Neural cell (in vitro differentiated cells): ENCODE results near the gene FGD6. TPM values are rescaled to one million over a fixed set of nuclear protein-coding genes. Genes with fewer than 3 reads are reported as not detected.
"Not testable (repeated sequence)": the region's sequence is repeated elsewhere in the genome, so short reads cannot be mapped to it uniquely, and the experiment has no call there.

Experiments
- H2AFZ ChIP-seq: fragments of 200-600, 300-800 bp; sonication (generic), shearing (Covaris generic); 2 replicates; pipeline ENCODE4 v1.6.0; 2014; ENCODE audit warnings: low read depth, mild to moderate bottlenecking, antibody characterized with exemption, low read length, moderate library complexity
- H3F3A ChIP-seq: fragments of 200-600 bp; shearing (Covaris generic); 2 replicates; pipeline ENCODE4 v1.6.1; 2016; ENCODE audit warnings: mild to moderate bottlenecking, moderate library complexity, mixed read lengths, antibody characterized with exemption, low read length; ENCODE audit not compliant: insufficient read depth, poor library complexity, severe bottlenecking
- H3K27ac ChIP-seq: fragments of 200-600, 300-800 bp; sonication (generic), shearing (Covaris generic); 2 replicates; pipeline ENCODE4 v1.5.1; 2014; ENCODE audit warnings: mild to moderate bottlenecking, low read length, moderate library complexity
- H3K27me3 ChIP-seq: fragments of 300-800, 200-600 bp; sonication (generic), shearing (Covaris generic); 2 replicates; pipeline ENCODE4 v1.6.0; 2014; ENCODE audit warnings: mild to moderate bottlenecking, low read depth, low read length, moderate library complexity; ENCODE audit not compliant: insufficient read depth
- H3K36me3 ChIP-seq: fragments of 300-800, 200-600 bp; sonication (generic), shearing (Covaris generic); 2 replicates; pipeline ENCODE4 v1.5.1; 2014; ENCODE audit warnings: mild to moderate bottlenecking, antibody characterized with exemption, low read length, moderate library complexity; ENCODE audit not compliant: insufficient read depth
- H3K4me2 ChIP-seq: fragments of 300-800, 200-600 bp; sonication (generic), shearing (Covaris generic); 2 replicates; pipeline ENCODE4 v1.6.0; 2014; ENCODE audit warnings: mild to moderate bottlenecking, low read length
- H3K4me3 ChIP-seq: fragments of 300-800, 200-600 bp; sonication (generic), shearing (Covaris generic); 2 replicates; pipeline ENCODE4 v1.5.1; 2014; ENCODE audit warnings: mild to moderate bottlenecking, low read length, moderate library complexity
- H3K79me2 ChIP-seq: fragments of 200-600 bp; shearing (Covaris generic); replicated peaks from 2 replicates; pipeline ENCODE4 v1.6.0; 2014; ENCODE audit warnings: mild to moderate bottlenecking, low read length, moderate library complexity; ENCODE audit not compliant: insufficient read depth
- H3K9ac ChIP-seq: fragments of 300-800, 200-600 bp; sonication (generic), shearing (Covaris generic); 2 replicates; pipeline ENCODE4 v1.6.1; 2016; ENCODE audit warnings: mild to moderate bottlenecking, low read length, mixed read lengths
- H3K9me2 ChIP-seq: fragments of 200-600 bp; shearing (Covaris generic); 2 replicates; pipeline ENCODE4 v1.6.1; 2016; ENCODE audit warnings: mild to moderate bottlenecking, low read length, mixed read lengths; ENCODE audit not compliant: insufficient read depth
- H3K9me3 ChIP-seq: fragments of 200-600, 300-800 bp; sonication (generic), shearing (Covaris generic); 2 replicates; pipeline ENCODE4 v1.6.1; 2016; ENCODE audit warnings: mild to moderate bottlenecking, mixed run types, low read length, moderate library complexity, mixed read lengths
- H4K20me1 ChIP-seq: fragments of 200-600 bp; shearing (Covaris generic); 2 replicates; pipeline ENCODE4 v1.6.1; 2016; ENCODE audit warnings: mild to moderate bottlenecking, mixed run types; ENCODE audit not compliant: insufficient read depth
- CTCF ChIP-seq: fragments of 450-650 bp; IDR thresholded peaks from 2 replicates; pipeline ENCODE4 v1.5.1; 2014; ENCODE audit warnings: antibody characterized with exemption, mild to moderate bottlenecking, moderate library complexity; ENCODE audit not compliant: poor library complexity, severe bottlenecking
- EP300 ChIP-seq: fragments of 450-650 bp; conservative IDR thresholded peaks from 2 replicates; pipeline ENCODE4 v1.6.1; 2014; ENCODE audit warnings: antibody characterized with exemption, mild to moderate bottlenecking, moderate library complexity; ENCODE audit not compliant: poor library complexity, severe bottlenecking
- EZH2 ChIP-seq: fragments of 200-600, 300-800 bp; shearing (Covaris generic), sonication (generic); IDR thresholded peaks from 2 replicates; pipeline ENCODE4 v1.6.1; 2014; ENCODE audit warnings: antibody characterized with exemption, low read length, borderline replicate concordance, mild to moderate bottlenecking; ENCODE audit not compliant: insufficient read depth, poor library complexity, severe bottlenecking
- MXI1 ChIP-seq: fragments of 450-650 bp; conservative IDR thresholded peaks from 2 replicates; pipeline ENCODE4 v1.6.1; 2014; ENCODE audit warnings: antibody characterized with exemption, mild to moderate bottlenecking; ENCODE audit not compliant: poor library complexity, severe bottlenecking
- POLR2AphosphoS5 ChIP-seq: IDR thresholded peaks from 2 replicates; pipeline ENCODE4 v1.6.1; 2012
- RAD21 ChIP-seq: fragments of 450-650 bp; conservative IDR thresholded peaks from 2 replicates; pipeline ENCODE4 v1.6.1; 2014; ENCODE audit warnings: antibody characterized with exemption, mild to moderate bottlenecking, moderate library complexity
- REST ChIP-seq: IDR thresholded peaks from 2 replicates; pipeline ENCODE4 v1.6.1; 2012; ENCODE audit warnings: borderline replicate concordance
- SMC3 ChIP-seq: fragments of 450-650 bp; conservative IDR thresholded peaks from 2 replicates; pipeline ENCODE4 v1.6.1; 2014; ENCODE audit warnings: antibody characterized with exemption, mild to moderate bottlenecking, moderate library complexity; ENCODE audit not compliant: poor library complexity
- TAF1 ChIP-seq: IDR thresholded peaks from 2 replicates; pipeline ENCODE4 v1.6.1; 2012; ENCODE audit warnings: low read depth
- polyA plus RNA-seq: library from polyadenylated mRNA; depleted of rRNA; stranded (reverse); fragments of >200 nt; gene quantifications from 2 replicates; pipeline ENCODE4 v1.2.3, GENCODE V29; 2014

Gene FGD6
- polyA plus RNA-seq, 1 donor from 2014 or later = 4.6 TPM

GRCh38 chr12:95238150-95238549 lies 20.9 kb upstream of the FGD6 start:
- no peak overlapping the region for H3K4me2 ChIP-seq
- no peak for TF ChIP-seq TAF1
- no peak overlapping the region for H3K27ac ChIP-seq
- no peaks in the 10 kb centered on the region for H3K27me3 ChIP-seq
- H3F3A ChIP-seq = no peaks in the 10 kb centered on the region
- no peak overlapping the region for H3K9ac ChIP-seq
- H3K79me2 ChIP-seq = peaks cover 75% of the 10 kb centered on the region
- no peak overlapping the region for H3K4me3 ChIP-seq
- H3K9me2 ChIP-seq = no peaks in the 10 kb centered on the region
- no peaks in the 10 kb centered on the region for H3K9me3 ChIP-seq
- no peaks in the 10 kb centered on the region for H3K36me3 ChIP-seq
- H4K20me1 ChIP-seq = peaks cover 6% of the 10 kb centered on the region
- no peak overlapping the region for H2AFZ ChIP-seq

DNA sequence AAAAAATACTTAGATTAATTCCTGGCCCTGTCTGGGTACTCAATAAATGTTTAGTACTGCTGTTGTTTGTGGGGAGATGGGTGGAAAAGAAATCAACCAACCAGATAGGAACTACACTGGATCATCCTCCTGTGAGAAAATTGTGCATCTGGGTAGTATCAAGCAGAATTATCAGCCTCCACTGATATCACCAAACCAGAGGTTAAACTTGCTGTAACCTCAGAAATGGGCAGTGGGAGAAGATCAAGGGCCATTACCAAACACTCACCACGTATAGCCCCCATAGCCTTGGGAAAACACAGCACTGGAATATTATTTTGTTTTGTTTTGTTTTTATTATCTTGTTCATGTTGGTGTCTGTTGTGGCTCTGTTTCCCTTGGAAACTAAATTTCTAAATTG lies 20.0 kb upstream of the FGD6 start:
- peaks cover 6% of the 10 kb centered on the region for H4K20me1 ChIP-seq
- TF ChIP-seq SMC3 (no peak), MXI1 (no peak)
- no peak overlapping the region for H2AFZ ChIP-seq
- no peaks in the 10 kb centered on the region for H3K27me3 ChIP-seq
- no peak overlapping the region for H3K4me3 ChIP-seq
- no peak overlapping the region for H3K9ac ChIP-seq
- H3K79me2 ChIP-seq = peaks cover 77% of the 10 kb centered on the region
- H3K4me2 ChIP-seq = no peak overlapping the region
- H3K36me3 ChIP-seq = no peaks in the 10 kb centered on the region
- no peak overlapping the region for H3K27ac ChIP-seq
- H3K9me2 ChIP-seq = no peaks in the 10 kb centered on the region
- H3F3A ChIP-seq = no peaks in the 10 kb centered on the region
- no peaks in the 10 kb centered on the region for H3K9me3 ChIP-seq

DNA sequence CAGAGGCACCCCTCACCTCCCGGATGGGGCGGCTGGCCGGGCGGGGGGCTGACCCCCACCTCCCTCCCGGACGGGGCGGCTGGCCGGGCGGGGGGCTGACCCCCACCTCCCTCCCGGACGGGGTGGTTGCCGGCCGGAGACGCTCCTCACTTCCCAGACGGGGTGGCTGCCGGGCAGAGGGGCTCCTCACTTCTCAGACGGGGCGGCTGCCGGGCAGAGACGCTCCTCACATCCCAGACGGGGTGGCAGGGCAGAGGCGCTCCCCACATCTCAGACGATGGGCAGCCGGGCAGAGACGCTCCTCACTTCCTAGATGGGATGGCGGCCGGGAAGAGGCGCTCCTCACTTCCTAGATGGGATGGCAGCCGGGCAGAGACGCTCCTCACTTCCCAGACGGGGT lies 18.4 kb upstream of the FGD6 start:
- not testable (repeated sequence) for H3F3A ChIP-seq, H3K9me3 ChIP-seq, H3K27me3 ChIP-seq, H3K4me2 ChIP-seq, H2AFZ ChIP-seq, H4K20me1 ChIP-seq, H3K27ac ChIP-seq, H3K9ac ChIP-seq, H3K4me3 ChIP-seq, H3K9me2 ChIP-seq, H3K36me3 ChIP-seq
- peaks cover 77% of the 10 kb centered on the region for H3K79me2 ChIP-seq

- H3F3A ChIP-seq, H3K27ac ChIP-seq, H4K20me1 ChIP-seq, H3K9ac ChIP-seq, H3K27me3 ChIP-seq, H3K9me3 ChIP-seq, H3K4me3 ChIP-seq, H3K4me2 ChIP-seq, H3K9me2 ChIP-seq, H2AFZ ChIP-seq, H3K36me3 ChIP-seq: not testable (repeated sequence)
- peaks cover 80% of the 10 kb centered on the region for H3K79me2 ChIP-seq
Measured at GRCh38 chr12:95234187-95234586, 16.9 kb upstream of the FGD6 start.

GRCh38 chr12:95231190-95231589 lies 13.9 kb upstream of the FGD6 start:
- no peak overlapping the region for H3K4me2 ChIP-seq
- no peaks in the 10 kb centered on the region for H3K27me3 ChIP-seq
- no peak for TF ChIP-seq SMC3
- TF ChIP-seq RAD21 = no peak
- no peak for TF ChIP-seq CTCF
- no peak for TF ChIP-seq EZH2
- TF ChIP-seq MXI1 = no peak
- no peak for TF ChIP-seq POLR2AphosphoS5
- TF ChIP-seq REST = no peak
- no peak for TF ChIP-seq TAF1
- no peak for TF ChIP-seq EP300
- H3K79me2 ChIP-seq = peaks cover 79% of the 10 kb centered on the region
- H3K27ac ChIP-seq = no peak overlapping the region
- no peak overlapping the region for H3K4me3 ChIP-seq
- H3K36me3 ChIP-seq = no peaks in the 10 kb centered on the region
- H3K9me3 ChIP-seq = no peaks in the 10 kb centered on the region
- H3K9ac ChIP-seq = no peak overlapping the region
- no peaks in the 10 kb centered on the region for H3F3A ChIP-seq
- H4K20me1 ChIP-seq = peaks cover 14% of the 10 kb centered on the region
- H2AFZ ChIP-seq = no peak overlapping the region
- H3K9me2 ChIP-seq = no peaks in the 10 kb centered on the region
